IMR-90 (cell line): Measurements from ENCODE around the gene NECAB2. TPM values are rescaled to one million over a fixed set of nuclear protein-coding genes. Genes with fewer than 3 reads are reported as not detected.

ENCODE experiments used
- ATAC-seq: fragments of 200-7000 bp; cut with Tn5 transposase; 2 replicates; pipeline ENCODE4 v1.9.1; 2020; ENCODE audit warnings: low read depth, mild to moderate bottlenecking, moderate library complexity
- BruUV-seq: library from RNA; stranded (reverse); fragments of 400-500 nt; replicated peaks from 2 replicates; lab custom pipeline; 2021; lab: Mats Ljungman, UMichigan
- CTCF ChIA-PET: fragments of 300-600 bp; formaldehyde crosslinking; extraction: SDS; loops from one replicate; lab custom pipeline; 2021; ENCODE audit warnings: antibody characterized with exemption; lab: Yijun Ruan, JAX
- POLR2A ChIA-PET: fragments of 300-600 bp; sonication (Branson Sonifier 250); formaldehyde crosslinking; loops from one replicate; lab custom pipeline; 2022; ENCODE audit warnings: antibody characterized with exemption; ENCODE audit not compliant: unreplicated experiment; lab: Charles Lee
- DNase-seq: peaks from one replicate; pipeline ENCODE4 v3.0.0; 2013
- H2AFZ ChIP-seq: replicated peaks from 2 replicates; pipeline ENCODE3; 2013; ENCODE audit warnings: low read length, mild to moderate bottlenecking; ENCODE audit not compliant: poor library complexity
- H2AK5ac ChIP-seq: 2 replicates; pipeline ENCODE4 v1.6.1; 2013; ENCODE audit warnings: low read depth, low read length, inconsistent platforms
- H2AK9ac ChIP-seq: replicated peaks from 2 replicates; pipeline ENCODE3; 2013; ENCODE audit warnings: mild to moderate bottlenecking, low read depth, low read length, moderate library complexity; ENCODE audit not compliant: poor library complexity
- H2BK120ac ChIP-seq: 2 replicates; pipeline ENCODE4 v1.6.1; 2013; ENCODE audit warnings: low read depth, low read length, inconsistent platforms
- H2BK15ac ChIP-seq: 3 replicates; pipeline ENCODE4 v1.6.1; 2013; ENCODE audit warnings: low read depth, low read length, inconsistent platforms
- H2BK20ac ChIP-seq: 2 replicates; pipeline ENCODE4 v1.6.1; 2013; ENCODE audit warnings: low read depth, mild to moderate bottlenecking, inconsistent platforms, low read length, moderate library complexity
- H2BK5ac ChIP-seq: 2 replicates; pipeline ENCODE4 v1.6.1; 2013; ENCODE audit warnings: mild to moderate bottlenecking, low read depth, low read length, inconsistent platforms; ENCODE audit not compliant: poor library complexity, severe bottlenecking
- H3K14ac ChIP-seq: replicated peaks from 2 replicates; pipeline ENCODE4 v1.6.1; 2013; ENCODE audit warnings: low read depth, low read length, inconsistent platforms
- H3K18ac ChIP-seq: 2 replicates; pipeline ENCODE4 v1.6.1; 2013; ENCODE audit warnings: low read depth, low read length, control low read depth
- H3K23ac ChIP-seq: 2 replicates; pipeline ENCODE4 v1.6.1; 2013; ENCODE audit warnings: low read depth, low read length, inconsistent platforms
- H3K27ac ChIP-seq: 2 replicates; pipeline ENCODE4 v1.5.1; 2013; ENCODE audit warnings: mild to moderate bottlenecking, control low read depth, low read length; ENCODE audit not compliant: insufficient read depth
- H3K27me3 ChIP-seq: 2 replicates; pipeline ENCODE4 v1.6.1; 2013; ENCODE audit warnings: low read length; ENCODE audit not compliant: control insufficient read depth, insufficient read depth
- H3K36me3 ChIP-seq: 2 replicates; pipeline ENCODE4 v1.6.1; 2013; ENCODE audit warnings: low read length, mixed read lengths; ENCODE audit not compliant: control insufficient read depth, insufficient read depth
- H3K4ac ChIP-seq: 2 replicates; pipeline ENCODE4 v1.6.1; 2013; ENCODE audit warnings: low read depth, low read length, inconsistent platforms
- H3K4me1 ChIP-seq: 2 replicates; pipeline ENCODE4 v1.6.1; 2013; ENCODE audit warnings: low read length, mixed read lengths; ENCODE audit not compliant: control insufficient read depth, insufficient read depth
- H3K4me2 ChIP-seq: 2 replicates; pipeline ENCODE4 v1.6.1; 2013; ENCODE audit warnings: low read depth, mild to moderate bottlenecking, control low read depth, low read length, moderate library complexity
- H3K4me3 ChIP-seq: 2 replicates; pipeline ENCODE4 v1.5.1; 2013; ENCODE audit warnings: low read depth, mild to moderate bottlenecking, control low read depth, low read length, moderate library complexity; ENCODE audit not compliant: insufficient read depth
- H3K56ac ChIP-seq: 2 replicates; pipeline ENCODE4 v1.6.1; 2013; ENCODE audit warnings: low read length, inconsistent platforms; ENCODE audit not compliant: insufficient read depth; ENCODE audit errors: extremely low read depth
- H3K79me1 ChIP-seq, 2 experiments: 2 replicates each; pipeline ENCODE4 v1.6.1; 2013; ENCODE audit warnings: low read length in 2 of 2, inconsistent platforms in 1 of 2, low read depth in 1 of 2
- H3K9ac ChIP-seq: 2 replicates; pipeline ENCODE4 v1.6.1; 2013; ENCODE audit warnings: low read depth, low read length, control low read depth
- H3K9me1 ChIP-seq: 2 replicates; pipeline ENCODE4 v1.6.1; 2013; ENCODE audit warnings: low read length, inconsistent platforms; ENCODE audit not compliant: insufficient read depth
- H3K9me3 ChIP-seq: 2 replicates; pipeline ENCODE4 v1.6.1; 2013; ENCODE audit warnings: low read length; ENCODE audit not compliant: control insufficient read depth, insufficient read depth
- H4K20me1 ChIP-seq: 2 replicates; pipeline ENCODE4 v1.6.1; 2013; ENCODE audit warnings: low read length, inconsistent platforms; ENCODE audit not compliant: insufficient read depth
- H4K5ac ChIP-seq: 2 replicates; pipeline ENCODE4 v1.6.1; 2013; ENCODE audit warnings: mild to moderate bottlenecking, low read depth, low read length, control low read depth
- H4K8ac ChIP-seq, 2 experiments: 2 replicates each; pipeline ENCODE4 v1.6.1; 2013; ENCODE audit warnings: low read depth in 2 of 2, low read length in 2 of 2, control low read depth in 1 of 2, inconsistent platforms in 1 of 2
- H4K91ac ChIP-seq: 2 replicates; pipeline ENCODE4 v1.6.1; 2013; ENCODE audit warnings: low read depth, low read length, inconsistent platforms; ENCODE audit not compliant: insufficient read depth
- CHD1 ChIP-seq: IDR thresholded peaks from 2 replicates; pipeline ENCODE4 v1.6.1; 2012; ENCODE audit warnings: low read depth, low read length, improper control_type of control experiment
- CTCF ChIP-seq: conservative IDR thresholded peaks from 2 replicates; pipeline ENCODE4 v1.5.1; 2012; ENCODE audit warnings: mild to moderate bottlenecking, low read depth, low read length, improper control_type of control experiment
- POLR2A ChIP-seq: IDR thresholded peaks from 2 replicates; pipeline ENCODE4 v1.6.1; 2012; ENCODE audit warnings: mild to moderate bottlenecking, low read depth, low read length
- RAD21 ChIP-seq: IDR thresholded peaks from 2 replicates; pipeline ENCODE4 v1.6.1; 2012; ENCODE audit warnings: low read length, improper control_type of control experiment
- SMC3 ChIP-seq: fragments of 150-350 bp; IDR thresholded peaks from 2 replicates; pipeline ENCODE4 v1.6.1; 2016; ENCODE audit warnings: low read depth, mild to moderate bottlenecking, antibody characterized with exemption, low read length, moderate library complexity
- USF2 ChIP-seq: fragments of 150-350 bp; IDR thresholded peaks from 2 replicates; pipeline ENCODE4 v1.6.1; 2017; ENCODE audit warnings: mild to moderate bottlenecking, antibody characterized with exemption, low read length, low read depth
- WGBS, 2 experiments: methylation state at CpG; one replicate each; pipeline versions ENCODE4 v1.1.5 to v1.1.7; 2013; ENCODE audit warnings: missing lambda C conversion rate in 2 of 2; ENCODE audit not compliant: insufficient read length in 1 of 2; ENCODE audit errors: extremely low coverage in 2 of 2; 5-methylcytosine and 5-hydroxymethylcytosine counted together
- dilution Hi-C: fragments of 300-500 bp; cut with HindIII; formaldehyde crosslinking; loops from one replicate; pipeline ENCODE4 v1.14.3; 2018; ENCODE audit warnings: low sequenced_read_pairs; ENCODE audit not compliant: unreplicated experiment
- in situ Hi-C: fragments of 300-500 bp; cut with MboI; formaldehyde crosslinking; loops from 3 replicates; pipeline ENCODE4 v1.14.3; 2019; ENCODE audit warnings: low sequenced_read_pairs, inconsistent platforms, mixed read lengths
- intact Hi-C: fragments of 100-400 bp; cut with micrococcal nuclease; formaldehyde crosslinking; loops from 2 replicates; pipeline ENCODE4 v1.10.0; 2022
- polyA plus RNA-seq, 3 experiments: library from polyadenylated mRNA; depleted of rRNA; stranded (reverse); fragments of >200 nt; gene quantifications; 2 replicates each; pipeline ENCODE4 v1.2.3, GENCODE V29; 2012; ENCODE audit warnings: low replicate concordance in 1 of 3
- total RNA-seq: library from RNA; depleted of rRNA; stranded (reverse); fragments of >200 nt; gene quantifications from 2 replicates; pipeline ENCODE4 v1.2.3, GENCODE V29; 2012

The NECAB2 gene
- total and polyA plus RNA-seq, 2 of the 4 experiments (the other 2 are of a cell fraction): 0.27 TPM; not detected in 1

GRCh38 chr16:83956336-83957289, 11.4 kb upstream of the NECAB2 start:
- H3K4me2 ChIP-seq: no peak overlapping the region
- H3K18ac ChIP-seq: no peak overlapping the region
- no peak overlapping the region for H3K27ac ChIP-seq
- H3K4ac ChIP-seq: no peak overlapping the region
- H3K56ac ChIP-seq: no peak overlapping the region
- DNase-seq (peak; percentile 72), ATAC-seq (peak; percentile 20)
- POLR2A ChIA-PET: no interaction called here
- peak overlapping the region; percentile 84; the same call in 1 of the 2 replicates for H2AK5ac ChIP-seq
- H3K27me3 ChIP-seq: no peaks in the 10 kb centered on the region
- H4K8ac ChIP-seq: no peak overlapping the region
- H2AK9ac ChIP-seq: peak overlapping the region; percentile 47
- H2BK5ac ChIP-seq: no peak overlapping the region
- in situ Hi-C loops: loop anchor here (25.0 kb wide), 1 partner anchor 531 kb away; no protein-coding TSS in a partner anchor
- H3K4me1 ChIP-seq: peaks cover 14% of the 10 kb centered on the region
- no peak overlapping the region for H4K91ac ChIP-seq
- CTCF ChIA-PET: interaction anchor here (0.6 to 1.4 kb wide), 7 partner anchors 30 to 418 kb away, joined by 3 to 6 read pairs (median 4); no protein-coding TSS in a partner anchor
- 0 out of 2 replicates have a peak, but pooled peaks cover 4% of the 10 kb centered on the region for H3K9me1 ChIP-seq
- intact Hi-C loops: loop anchor here (1.0 kb wide), 1 partner anchor 106 kb away; no protein-coding TSS in a partner anchor
- no peak overlapping the region for H2BK20ac ChIP-seq
- dilution Hi-C loops: no loop called here
- no TSS peak for BruUV-seq
- WGBS, 2 experiments: 51% methylated on average over 15 of the region's 22 CpGs; no CpG with 5 or more reads in 1 of the 2 experiments
- no peaks in the 10 kb centered on the region for H3K9me3 ChIP-seq
- H3K9ac ChIP-seq: no peak overlapping the region
- peaks cover 21% of the 10 kb centered on the region; the same call in 1 of the 2 replicates for H4K20me1 ChIP-seq
- peaks cover 0 to 25% of the 10 kb centered on the region in 2 experiments; a peak in 1 of 4 replicates for H3K79me1 ChIP-seq
- peaks cover 28% of the 10 kb centered on the region for H3K36me3 ChIP-seq
- H2BK15ac ChIP-seq: no peak overlapping the region
- H3K23ac ChIP-seq: no peak overlapping the region
- H3K14ac ChIP-seq: no peak overlapping the region
- H2BK120ac ChIP-seq: no peak overlapping the region
- H3K4me3 ChIP-seq: no peak overlapping the region
- no peak for TF ChIP-seq CHD1
- peak; percentile 88 for TF ChIP-seq RAD21
- TF ChIP-seq SMC3: peak; percentile 70
- no peak for TF ChIP-seq POLR2A
- peak; percentile 88 for TF ChIP-seq CTCF
- TF ChIP-seq USF2: no peak
- no peak overlapping the region for H4K5ac ChIP-seq
- H2AFZ ChIP-seq: peak overlapping the region; percentile 76
